HepG2 (cell line): ENCODE measurements around the gene ZNF213. TPM values are rescaled to one million over a fixed set of nuclear protein-coding genes. Genes with fewer than 3 reads are reported as not detected.

Source experiments
- AGO1 ChIP-seq: fragments of 200-400 bp; formaldehyde crosslinking; IDR thresholded peaks from 2 replicates; pipeline ENCODE4 v1.6.1; 2017; ENCODE audit warnings: mild to moderate bottlenecking, low read depth, low read length, moderate library complexity; ENCODE audit not compliant: poor library complexity, severe bottlenecking
- FOXJ3 ChIP-seq: sonication (generic); formaldehyde crosslinking; IDR thresholded peaks from 2 replicates; pipeline ENCODE4 v1.4.0; 2020; ENCODE audit warnings: missing genetic modification reagents, mild to moderate bottlenecking, borderline replicate concordance
- GTF3A ChIP-seq: sonication (generic); formaldehyde crosslinking; conservative IDR thresholded peaks from 2 replicates; pipeline ENCODE4 v1.4.0; 2020; ENCODE audit warnings: mild to moderate bottlenecking, missing genetic modification reagents
- MEIS1 ChIP-seq: sonication (generic); formaldehyde crosslinking; IDR thresholded peaks from 2 replicates; pipeline ENCODE4 v1.9.0; 2021; ENCODE audit warnings: mild to moderate bottlenecking, missing genetic modification reagents, moderate library complexity, borderline replicate concordance
- SRSF9 ChIP-seq: fragments of 200-400 bp; formaldehyde crosslinking; IDR thresholded peaks from 2 replicates; pipeline ENCODE4 v1.6.1; 2018; ENCODE audit warnings: borderline replicate concordance, mild to moderate bottlenecking, low read depth, low read length; ENCODE audit not compliant: insufficient read depth, poor library complexity, severe bottlenecking
- THAP11 ChIP-seq: IDR thresholded peaks from 2 replicates; pipeline ENCODE4 v1.6.1; 2016; ENCODE audit warnings: missing biosample characterization, missing genetic modification reagents
- ZFAT ChIP-seq: sonication (generic); formaldehyde crosslinking; conservative IDR thresholded peaks from 2 replicates; pipeline ENCODE4 v1.8.1; 2023; ENCODE audit warnings: missing genetic modification reagents, inconsistent platforms
- ZFP90 ChIP-seq: sonication (generic); formaldehyde crosslinking; IDR thresholded peaks from 2 replicates; pipeline ENCODE4 v1.8.0; 2022; ENCODE audit warnings: missing genetic modification reagents, mild to moderate bottlenecking, inconsistent platforms, borderline replicate concordance
- ZNF10 ChIP-seq: sonication (generic); formaldehyde crosslinking; IDR thresholded peaks from 2 replicates; pipeline ENCODE4 v1.4.0; 2020; ENCODE audit warnings: mild to moderate bottlenecking, low read depth, missing genetic modification reagents, borderline replicate concordance
- ZNF44 ChIP-seq: sonication (generic); formaldehyde crosslinking; IDR thresholded peaks from 2 replicates; pipeline ENCODE4 v1.5.1; 2020; ENCODE audit warnings: mild to moderate bottlenecking, missing genetic modification reagents
- ZNF510 ChIP-seq: sonication (generic); formaldehyde crosslinking; IDR thresholded peaks from 2 replicates; pipeline ENCODE4 v1.4.0; 2020; ENCODE audit warnings: low read depth, mild to moderate bottlenecking, missing genetic modification reagents
- ZNF766 ChIP-seq: sonication (generic); formaldehyde crosslinking; IDR thresholded peaks from 2 replicates; pipeline ENCODE4 v1.5.0; 2020; ENCODE audit warnings: missing genetic modification reagents, borderline replicate concordance
- polyA plus RNA-seq, 8 experiments: library from polyadenylated mRNA; depleted of rRNA in 3 of 8; stranded (reverse) in 7 of 8; unstranded in 1 of 8; fragments of >200 nt; fragmentation: Illumina TruSeq in 4 of 8; extraction: Trizol in 4 of 8; gene quantifications; 2 replicates each; pipeline versions ENCODE4 v1.2.1 to v1.2.3, GENCODE V29; 2011 to 2016; ENCODE audit warnings: low read depth in 4 of 8, missing spikeins in 1 of 8, mixed read lengths in 1 of 8; ENCODE audit not compliant: insufficient read depth in 1 of 8
- total RNA-seq, 5 experiments: library from RNA; depleted of rRNA; stranded (reverse); fragments of >200 nt; fragmentation: Illumina TruSeq; extraction: Trizol; gene quantifications; 2 replicates each; pipeline ENCODE4 v1.2.3, GENCODE V29; 2016; ENCODE audit warnings: low read depth in 1 of 5
- TF ChIP-seq, protein P1 (sequence below): IDR thresholded peaks from 2 replicates; pipeline ENCODE4 v1.6.1; 2018; ENCODE audit warnings: missing genetic modification reagents
- TF ChIP-seq, protein P2 (sequence below): sonication (generic); formaldehyde crosslinking; IDR thresholded peaks from 2 replicates; pipeline ENCODE4 v1.5.0; 2020; ENCODE audit warnings: mild to moderate bottlenecking, missing genetic modification reagents, borderline replicate concordance
- TF ChIP-seq, protein P3 (sequence below): sonication (generic); formaldehyde crosslinking; conservative IDR thresholded peaks from 2 replicates; pipeline ENCODE4 v1.4.0; 2020; ENCODE audit warnings: missing genetic modification reagents
- TF ChIP-seq, protein P4 (sequence below): sonication (generic); formaldehyde crosslinking; IDR thresholded peaks from 2 replicates; pipeline ENCODE4 v1.4.0; 2020; ENCODE audit warnings: missing genetic modification reagents, borderline replicate concordance
- TF ChIP-seq, protein P5 (sequence below): sonication (generic); formaldehyde crosslinking; IDR thresholded peaks from 2 replicates; pipeline ENCODE4 v1.4.0; 2020; ENCODE audit warnings: mild to moderate bottlenecking, missing genetic modification reagents
- TF ChIP-seq, protein P6 (sequence below): sonication (generic); formaldehyde crosslinking; IDR thresholded peaks from 2 replicates; pipeline ENCODE4 v1.8.0; 2022; ENCODE audit warnings: missing genetic modification reagents, mild to moderate bottlenecking, inconsistent platforms, borderline replicate concordance

ZNF213 gene
- total and polyA plus RNA-seq, 2 of the 13 experiments (the other 11 are each of a cell fraction or from before 2014, with no cell fraction given): 0.59 to 0.97 TPM

DNA sequence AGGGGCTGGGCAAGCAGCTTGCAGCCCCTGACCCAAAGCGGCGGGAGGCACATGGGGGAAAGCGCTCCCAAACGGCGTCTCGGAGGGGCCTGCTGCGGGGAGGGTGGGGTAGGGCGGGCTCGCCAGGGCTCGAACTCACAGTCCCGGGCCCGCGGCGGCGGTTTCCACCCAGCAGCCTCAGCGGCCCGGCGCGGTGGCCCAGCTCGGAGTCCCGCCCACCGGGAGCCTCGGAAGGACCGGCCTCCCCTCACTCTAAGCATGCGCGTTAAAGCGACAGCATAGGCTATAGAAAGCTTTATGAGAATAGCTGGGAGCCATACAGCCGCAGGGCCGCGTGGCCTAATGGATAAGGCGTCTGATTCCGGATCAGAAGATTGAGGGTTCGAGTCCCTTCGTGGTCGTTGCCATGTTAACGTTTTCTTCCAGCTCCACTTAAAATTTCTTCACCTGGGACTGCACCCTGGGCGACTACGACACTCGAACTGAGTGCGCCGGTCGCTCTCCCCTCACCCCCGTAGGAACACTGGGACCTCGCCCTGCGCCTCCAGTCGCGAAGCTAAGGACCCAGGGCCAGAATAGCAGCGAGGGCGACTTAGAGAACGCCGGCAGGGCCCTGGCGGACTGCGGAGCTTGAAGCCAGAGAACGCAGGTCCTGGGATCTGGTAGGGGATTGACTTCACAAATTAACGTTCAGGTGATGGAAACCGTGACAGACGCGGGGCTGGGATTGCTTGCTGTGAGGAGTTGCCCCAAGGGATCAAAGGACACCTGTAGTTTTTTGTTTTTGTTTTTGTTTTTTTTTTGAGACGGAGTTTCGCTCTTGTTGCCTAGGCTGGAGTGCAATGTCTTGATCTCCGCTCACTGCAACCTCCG, 15.8 kb downstream of the ZNF213 start (continued):
- TF ChIP-seq ZNF766 (CRISPR knock-in tag): 0 out of 2 replicates have a peak, but pooled peaks have one; percentile 75
- TF ChIP-seq GTF3A (CRISPR knock-in tag): 0 out of 2 replicates have a peak, but pooled peaks have one; percentile 57
- TF ChIP-seq THAP11 (CRISPR knock-in tag): peak; percentile 83
- TF ChIP-seq, protein P1, sequence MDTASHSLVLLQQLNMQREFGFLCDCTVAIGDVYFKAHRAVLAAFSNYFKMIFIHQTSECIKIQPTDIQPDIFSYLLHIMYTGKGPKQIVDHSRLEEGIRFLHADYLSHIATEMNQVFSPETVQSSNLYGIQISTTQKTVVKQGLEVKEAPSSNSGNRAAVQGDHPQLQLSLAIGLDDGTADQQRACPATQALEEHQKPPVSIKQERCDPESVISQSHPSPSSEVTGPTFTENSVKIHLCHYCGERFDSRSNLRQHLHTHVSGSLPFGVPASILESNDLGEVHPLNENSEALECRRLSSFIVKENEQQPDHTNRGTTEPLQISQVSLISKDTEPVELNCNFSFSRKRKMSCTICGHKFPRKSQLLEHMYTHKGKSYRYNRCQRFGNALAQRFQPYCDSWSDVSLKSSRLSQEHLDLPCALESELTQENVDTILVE (CRISPR knock-in tag): peak; percentile 87
- TF ChIP-seq SRSF9: no peak
- TF ChIP-seq ZFP90 (CRISPR knock-in tag): peak; percentile 84; the same call in 1 of the 2 replicates
- TF ChIP-seq ZNF44 (CRISPR knock-in tag): peak; percentile 82
- TF ChIP-seq, protein P2, sequence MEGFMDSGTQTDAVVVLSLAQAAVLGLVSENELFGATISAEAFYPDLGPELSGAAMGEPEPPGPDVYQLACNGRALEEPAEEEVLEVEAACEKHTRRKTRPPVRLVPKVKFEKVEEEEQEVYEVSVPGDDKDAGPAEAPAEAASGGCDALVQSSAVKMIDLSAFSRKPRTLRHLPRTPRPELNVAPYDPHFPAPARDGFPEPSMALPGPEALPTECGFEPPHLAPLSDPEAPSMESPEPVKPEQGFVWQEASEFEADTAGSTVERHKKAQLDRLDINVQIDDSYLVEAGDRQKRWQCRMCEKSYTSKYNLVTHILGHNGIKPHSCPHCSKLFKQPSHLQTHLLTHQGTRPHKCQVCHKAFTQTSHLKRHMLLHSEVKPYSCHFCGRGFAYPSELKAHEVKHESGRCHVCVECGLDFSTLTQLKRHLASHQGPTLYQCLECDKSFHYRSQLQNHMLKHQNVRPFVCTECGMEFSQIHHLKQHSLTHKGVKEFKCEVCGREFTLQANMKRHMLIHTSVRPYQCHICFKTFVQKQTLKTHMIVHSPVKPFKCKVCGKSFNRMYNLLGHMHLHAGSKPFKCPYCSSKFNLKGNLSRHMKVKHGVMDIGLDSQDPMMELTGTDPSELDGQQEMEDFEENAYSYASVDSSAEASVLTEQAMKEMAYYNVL: peak; percentile 45; the same call in 1 of the 2 replicates
- no peak for TF ChIP-seq AGO1
- TF ChIP-seq, protein P3, sequence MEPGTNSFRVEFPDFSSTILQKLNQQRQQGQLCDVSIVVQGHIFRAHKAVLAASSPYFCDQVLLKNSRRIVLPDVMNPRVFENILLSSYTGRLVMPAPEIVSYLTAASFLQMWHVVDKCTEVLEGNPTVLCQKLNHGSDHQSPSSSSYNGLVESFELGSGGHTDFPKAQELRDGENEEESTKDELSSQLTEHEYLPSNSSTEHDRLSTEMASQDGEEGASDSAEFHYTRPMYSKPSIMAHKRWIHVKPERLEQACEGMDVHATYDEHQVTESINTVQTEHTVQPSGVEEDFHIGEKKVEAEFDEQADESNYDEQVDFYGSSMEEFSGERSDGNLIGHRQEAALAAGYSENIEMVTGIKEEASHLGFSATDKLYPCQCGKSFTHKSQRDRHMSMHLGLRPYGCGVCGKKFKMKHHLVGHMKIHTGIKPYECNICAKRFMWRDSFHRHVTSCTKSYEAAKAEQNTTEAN: peak; percentile 58; the same call in 1 of the 2 replicates
- TF ChIP-seq MEIS1 (CRISPR knock-in tag): peak; percentile 89; the same call in 1 of the 2 replicates
- TF ChIP-seq ZFAT (CRISPR knock-in tag): no peak
- TF ChIP-seq FOXJ3 (CRISPR knock-in tag): peak; percentile 77
- TF ChIP-seq, protein P4, sequence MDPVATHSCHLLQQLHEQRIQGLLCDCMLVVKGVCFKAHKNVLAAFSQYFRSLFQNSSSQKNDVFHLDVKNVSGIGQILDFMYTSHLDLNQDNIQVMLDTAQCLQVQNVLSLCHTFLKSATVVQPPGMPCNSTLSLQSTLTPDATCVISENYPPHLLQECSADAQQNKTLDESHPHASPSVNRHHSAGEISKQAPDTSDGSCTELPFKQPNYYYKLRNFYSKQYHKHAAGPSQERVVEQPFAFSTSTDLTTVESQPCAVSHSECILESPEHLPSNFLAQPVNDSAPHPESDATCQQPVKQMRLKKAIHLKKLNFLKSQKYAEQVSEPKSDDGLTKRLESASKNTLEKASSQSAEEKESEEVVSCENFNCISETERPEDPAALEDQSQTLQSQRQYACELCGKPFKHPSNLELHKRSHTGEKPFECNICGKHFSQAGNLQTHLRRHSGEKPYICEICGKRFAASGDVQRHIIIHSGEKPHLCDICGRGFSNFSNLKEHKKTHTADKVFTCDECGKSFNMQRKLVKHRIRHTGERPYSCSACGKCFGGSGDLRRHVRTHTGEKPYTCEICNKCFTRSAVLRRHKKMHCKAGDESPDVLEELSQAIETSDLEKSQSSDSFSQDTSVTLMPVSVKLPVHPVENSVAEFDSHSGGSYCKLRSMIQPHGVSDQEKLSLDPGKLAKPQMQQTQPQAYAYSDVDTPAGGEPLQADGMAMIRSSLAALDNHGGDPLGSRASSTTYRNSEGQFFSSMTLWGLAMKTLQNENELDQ (CRISPR knock-in tag): no peak
- TF ChIP-seq, protein P5, sequence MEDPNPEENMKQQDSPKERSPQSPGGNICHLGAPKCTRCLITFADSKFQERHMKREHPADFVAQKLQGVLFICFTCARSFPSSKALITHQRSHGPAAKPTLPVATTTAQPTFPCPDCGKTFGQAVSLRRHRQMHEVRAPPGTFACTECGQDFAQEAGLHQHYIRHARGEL: no peak
- TF ChIP-seq ZNF10 (CRISPR knock-in tag): no peak
- TF ChIP-seq, protein P6, sequence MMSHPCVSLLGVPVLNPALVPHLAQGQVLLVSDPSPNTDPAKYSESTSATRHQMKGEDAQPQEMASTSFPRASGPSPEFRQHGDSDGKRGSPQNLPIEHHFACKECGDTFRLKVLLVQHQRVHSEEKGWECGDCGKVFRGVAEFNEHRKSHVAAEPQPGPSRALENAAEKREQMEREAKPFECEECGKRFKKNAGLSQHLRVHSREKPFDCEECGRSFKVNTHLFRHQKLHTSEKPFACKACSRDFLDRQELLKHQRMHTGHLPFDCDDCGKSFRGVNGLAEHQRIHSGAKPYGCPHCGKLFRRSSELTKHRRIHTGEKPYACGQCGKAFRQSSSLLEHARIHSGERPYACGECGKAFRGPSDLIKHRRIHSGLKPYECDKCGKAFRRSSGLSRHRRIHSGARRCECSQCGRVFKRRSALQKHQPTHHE (CRISPR knock-in tag): peak; percentile 87; the same call in 1 of the 2 replicates
- TF ChIP-seq ZNF510 (CRISPR knock-in tag): 0 out of 2 replicates have a peak, but pooled peaks have one; percentile 74
